HG02938 (cell line): ENCODE data around the gene FNIP1.
"Not testable (repeated sequence)": the region's sequence is repeated elsewhere in the genome, so short reads cannot be mapped to it uniquely, and the experiment has no call there.

Source experiments
- ATAC-seq: cut with Tn5 transposase; IDR thresholded peaks from one replicate; pipeline ENCODE4 v1.9.1; 2021; ENCODE audit warnings: mild to moderate bottlenecking, moderate library complexity; ENCODE audit not compliant: unreplicated experiment

Gene FNIP1

GRCh38 chr5:131641494-131641893, 155.3 kb downstream of the FNIP1 start:
- ATAC-seq: no peak

- peak; percentile 39 for ATAC-seq
These were observed 156.6 kb downstream of the FNIP1 start for GRCh38 chr5:131640043-131640856.

- ATAC-seq: no peak
These were observed 157.7 kb downstream of the FNIP1 start for GRCh38 chr5:131639148-131639547.

GRCh38 chr5:131637694-131638093, 159.1 kb downstream of the FNIP1 start:
- no peak for ATAC-seq

GRCh38 chr5:131635684-131636572, 160.9 kb downstream of the FNIP1 start:
- no peak for ATAC-seq

- peak; percentile 88 for ATAC-seq
These were observed 161.7 kb downstream of the FNIP1 start, which contains the start of gene RAPGEF6 for GRCh38 chr5:131634996-131635683. Gene RAPGEF6 (minus strand): TSS chr5:131635229. CDS start chr5:131635030, 199 bp downstream.

- peak; percentile 17 for ATAC-seq
These were observed 162.2 kb downstream of the FNIP1 start for GRCh38 chr5:131634666-131634995.

- ATAC-seq: no peak
These were observed 162.6 kb downstream of the FNIP1 start for GRCh38 chr5:131634238-131634637.

GRCh38 chr5:131633830-131634229, 163.0 kb downstream of the FNIP1 start:
- no peak for ATAC-seq

- ATAC-seq: no peak
These were observed 165.9 kb downstream of the FNIP1 start for GRCh38 chr5:131630963-131631350.

- ATAC-seq: no peak
These were observed 166.4 kb downstream of the FNIP1 start for GRCh38 chr5:131630208-131630962.

GRCh38 chr5:131628990-131629389, 167.8 kb downstream of the FNIP1 start:
- ATAC-seq: no peak

GRCh38 chr5:131627207-131627865, 169.5 kb downstream of the FNIP1 start:
- no peak for ATAC-seq

- no peak for ATAC-seq
These were observed 174.2 kb downstream of the FNIP1 start for GRCh38 chr5:131622633-131623032.

GRCh38 chr5:131621164-131621563, 175.7 kb downstream of the FNIP1 start:
- not testable (repeated sequence) for ATAC-seq

- ATAC-seq: no peak
These were observed 177.7 kb downstream of the FNIP1 start for GRCh38 chr5:131619102-131619501.

GRCh38 chr5:131617140-131617822, 179.5 kb downstream of the FNIP1 start:
- no peak for ATAC-seq

GRCh38 chr5:131615957-131616356, 180.9 kb downstream of the FNIP1 start:
- no peak for ATAC-seq

- no peak for ATAC-seq
These were observed 183.4 kb downstream of the FNIP1 start for GRCh38 chr5:131613423-131613822.

- no peak for ATAC-seq
These were observed 185.8 kb downstream of the FNIP1 start for GRCh38 chr5:131611064-131611381.
